ENCODE data around the gene RNF157. TPM values are rescaled to one million over a fixed set of nuclear protein-coding genes. Genes with fewer than 3 reads are reported as not detected.

The RNF157 gene
- 17.8 TPM for total RNA-seq (ENCODE audit: unreplicated experiment)
- long read RNA-seq, full-length matches to known transcripts: 1 of 1 reads
- long read RNA-seq, partial matches to known transcripts: 0 of 1 reads
- long read RNA-seq, other reads (novel, unspliced or antisense): 0 of 1 reads

- peaks cover 2% of the 10 kb centered on the region for H3K9me3 Mint-ChIP-seq (ENCODE audit: unreplicated experiment)
- H3K36me3 Mint-ChIP-seq (ENCODE audit: unreplicated experiment): peaks cover 3% of the 10 kb centered on the region
- no peak for TF ChIP-seq CTCF (IDR thresholded peaks at IDR 0.05; ENCODE audit: partially characterized antibody, unreplicated experiment)
- no peak within 1 kb of the TSS for H3K27ac Mint-ChIP-seq (ENCODE audit: unreplicated experiment)
- DNase-seq: peak; percentile 65
- H3K4me3 Mint-ChIP-seq (ENCODE audit: unreplicated experiment): peak within 1 kb of the TSS; percentile 93
- peaks cover 14% of the 10 kb centered on the region for H3K27me3 Mint-ChIP-seq (ENCODE audit: unreplicated experiment)
- H3K4me1 Mint-ChIP-seq (ENCODE audit: low read depth, unreplicated experiment): peaks cover 3% of the 10 kb centered on the region
Measured at GRCh38 chr17:76240461-76241203, at the start of gene RNF157. Gene RNF157, minus strand, starts transcription at chr17:76240493. Its CDS starts 253 bp downstream, at chr17:76240240.

DNA sequence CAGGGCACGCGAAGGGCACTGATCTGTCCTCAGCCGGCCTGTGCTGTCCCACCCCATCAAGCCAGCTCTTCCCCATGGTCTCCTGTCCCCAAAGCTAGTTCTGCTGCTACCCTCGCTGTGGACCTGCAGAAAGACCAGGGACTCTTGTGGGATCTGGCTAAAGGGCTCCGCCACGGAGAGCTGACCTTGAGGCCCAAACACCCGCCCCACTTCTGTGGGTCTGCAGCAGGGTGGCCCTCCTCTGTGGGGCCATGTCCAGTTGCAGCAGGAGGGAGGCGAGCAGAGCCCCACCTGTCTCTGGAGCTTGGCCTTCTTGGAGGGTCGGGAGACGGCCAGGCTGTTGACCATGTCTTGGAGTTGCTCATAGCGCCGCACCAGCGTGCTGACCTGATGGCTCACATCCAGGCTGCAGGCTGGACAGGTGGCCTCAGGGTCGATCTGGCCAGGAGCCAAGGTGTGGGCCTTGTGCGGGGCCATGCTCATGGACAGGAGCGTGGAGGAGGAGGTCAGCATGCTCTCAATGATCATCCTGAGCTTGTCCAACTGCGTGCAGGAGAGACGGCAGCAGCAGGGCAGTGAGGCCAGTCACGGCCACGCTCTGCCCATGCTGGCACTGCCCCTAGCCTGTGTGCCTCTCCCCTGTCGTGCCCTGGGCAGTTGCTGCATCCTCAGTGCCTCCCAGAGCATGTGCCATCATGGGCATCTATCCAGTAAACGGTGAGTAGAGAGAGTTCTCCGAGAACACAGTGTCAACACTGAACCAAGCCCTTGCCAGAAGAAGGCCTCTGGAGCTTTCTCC is 41.5 kb upstream of the RNF157 start:
- H3K4me3 Mint-ChIP-seq (ENCODE audit: unreplicated experiment): no peak overlapping the region
- no peaks in the 10 kb centered on the region for H3K36me3 Mint-ChIP-seq (ENCODE audit: unreplicated experiment)

DNA sequence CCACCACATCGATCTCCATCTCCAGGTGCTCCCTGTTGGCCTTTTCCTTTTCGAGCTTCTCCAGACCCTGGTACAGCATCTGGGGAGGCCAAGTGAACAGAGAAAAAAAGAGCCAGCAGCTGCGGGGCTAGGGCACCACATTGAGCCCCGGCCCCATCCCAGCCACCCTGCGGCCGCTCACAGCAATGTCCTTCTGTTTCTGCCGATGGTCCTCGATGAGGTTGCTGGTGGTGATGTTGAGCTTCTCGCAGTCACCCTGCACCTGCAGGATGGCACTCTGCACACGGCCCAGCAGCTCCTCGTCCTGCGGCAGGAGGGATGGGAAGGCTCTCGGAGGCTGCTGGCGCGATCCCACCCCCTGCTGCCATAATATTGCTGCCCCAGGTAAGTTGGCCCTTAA is 40.4 kb upstream of the RNF157 start:
- no peak for TF ChIP-seq CTCF (IDR thresholded peaks at IDR 0.05; ENCODE audit: partially characterized antibody, unreplicated experiment)
- DNase-seq: no peak
- Mint-ChIP-seq H3K27me3 (ENCODE audit: unreplicated experiment) (peaks cover 2% of the 10 kb centered on the region), H3K27ac (ENCODE audit: unreplicated experiment) (no peak overlapping the region), H3K4me1 (ENCODE audit: low read depth, unreplicated experiment) (no peaks in the 10 kb centered on the region), H3K36me3 (ENCODE audit: unreplicated experiment) (no peaks in the 10 kb centered on the region), H3K4me3 (ENCODE audit: unreplicated experiment) (no peak overlapping the region), H3K9me3 (ENCODE audit: unreplicated experiment) (peaks cover 4% of the 10 kb centered on the region)

More for the DNA sequence above, 41.5 kb upstream of the RNF157 start:
- no peak for TF ChIP-seq CTCF (IDR thresholded peaks at IDR 0.05; ENCODE audit: partially characterized antibody, unreplicated experiment)
- no peaks in the 10 kb centered on the region for H3K4me1 Mint-ChIP-seq (ENCODE audit: low read depth, unreplicated experiment)
- peaks cover 2% of the 10 kb centered on the region for H3K9me3 Mint-ChIP-seq (ENCODE audit: unreplicated experiment)
- DNase-seq: no peak
- H3K27ac Mint-ChIP-seq (ENCODE audit: unreplicated experiment): no peak overlapping the region
- peaks cover 2% of the 10 kb centered on the region for H3K27me3 Mint-ChIP-seq (ENCODE audit: unreplicated experiment)

- no peak overlapping the region for H3K4me3 Mint-ChIP-seq (ENCODE audit: unreplicated experiment)
- H3K27ac Mint-ChIP-seq (ENCODE audit: unreplicated experiment): no peak overlapping the region
- peaks cover 4% of the 10 kb centered on the region for H3K9me3 Mint-ChIP-seq (ENCODE audit: unreplicated experiment)
- H3K4me1 Mint-ChIP-seq (ENCODE audit: low read depth, unreplicated experiment): no peaks in the 10 kb centered on the region
- DNase-seq: no peak
- H3K36me3 Mint-ChIP-seq (ENCODE audit: unreplicated experiment): no peaks in the 10 kb centered on the region
- peaks cover 2% of the 10 kb centered on the region for H3K27me3 Mint-ChIP-seq (ENCODE audit: unreplicated experiment)
- TF ChIP-seq CTCF (IDR thresholded peaks at IDR 0.05; ENCODE audit: partially characterized antibody, unreplicated experiment): peak; percentile 64
Measured at GRCh38 chr17:76279742-76280287, 39.5 kb upstream of the RNF157 start.
